ENCODE measurements around the gene POLQ. TPM values are rescaled to one million over a fixed set of nuclear protein-coding genes. Genes with fewer than 3 reads are reported as not detected.
A peak's percentile ranks its signal among the peaks of the same experiment; 100 is the strongest.
"Not testable (repeated sequence)": the region's sequence is repeated elsewhere in the genome, so short reads cannot be mapped to it uniquely, and the experiment has no call there.

POLQ gene
- total RNA-seq, 1 donor from 2014 or later, result 33.2 TPM

- Histone ChIP-seq H3K4me2 (no peak overlapping the region), H4K20me1 (ENCODE audit: low read depth) (no peaks in the 10 kb centered on the region), H3K9ac (no peak overlapping the region), H3K4me3 (no peak overlapping the region), H2AFZ (replicated peaks) (no peak overlapping the region), H3K27ac (no peak overlapping the region), H3K27me3 (no peaks in the 10 kb centered on the region), H3K36me3 (no peaks in the 10 kb centered on the region), H3K9me3 (ENCODE audit: low read depth) (no peaks in the 10 kb centered on the region), H3K4me1 (no peaks in the 10 kb centered on the region), H3K79me2 (ENCODE audit: low read depth) (no peaks in the 10 kb centered on the region), H3F3A (ENCODE audit: low read depth) (no peaks in the 10 kb centered on the region)
- H3K27me3 Mint-ChIP-seq (ENCODE audit: insufficient read depth, low read depth), result no peaks in the 10 kb centered on the region
- H3K9me3 Mint-ChIP-seq, result no peaks in the 10 kb centered on the region
- no peaks in the 10 kb centered on the region for H3K4me1 Mint-ChIP-seq
- no peak for DNase-seq (ENCODE audit: low spot score)
- no peak overlapping the region for H3K4me3 Mint-ChIP-seq
- TF ChIP-seq EZH2phosphoT487 (IDR thresholded peaks at IDR 0.05), result no peak
- no peak for TF ChIP-seq CTCF (IDR thresholded peaks at IDR 0.05)
- no peak for TF ChIP-seq EZH2 (IDR thresholded peaks at IDR 0.05)
- no peak overlapping the region for H3K27ac Mint-ChIP-seq
- peaks cover 4% of the 10 kb centered on the region for H3K36me3 Mint-ChIP-seq
These were observed 130.9 kb downstream of the POLQ start for GRCh38 chr3:121414924-121415323.

GRCh38 chr3:121411523-121411922 lies 134.3 kb downstream of the POLQ start:
- Mint-ChIP-seq H3K36me3 (no peaks in the 10 kb centered on the region), H3K27ac (no peak overlapping the region), H3K27me3 (ENCODE audit: insufficient read depth, low read depth) (no peaks in the 10 kb centered on the region), H3K4me1 (no peaks in the 10 kb centered on the region), H3K4me3 (no peak overlapping the region), H3K9me3 (no peaks in the 10 kb centered on the region)
- no peaks in the 10 kb centered on the region for H3K4me1 ChIP-seq
- H3K79me2 ChIP-seq (ENCODE audit: low read depth), result no peaks in the 10 kb centered on the region
- H3F3A ChIP-seq (ENCODE audit: low read depth), result no peaks in the 10 kb centered on the region
- H3K27ac ChIP-seq, result no peak overlapping the region
- no peaks in the 10 kb centered on the region for H3K27me3 ChIP-seq
- no peaks in the 10 kb centered on the region for H3K9me3 ChIP-seq (ENCODE audit: low read depth)
- H3K4me2 ChIP-seq, result no peak overlapping the region
- H3K4me3 ChIP-seq, result no peak overlapping the region
- DNase-seq (ENCODE audit: low spot score), result no peak
- H3K36me3 ChIP-seq, result no peaks in the 10 kb centered on the region
- H4K20me1 ChIP-seq (ENCODE audit: low read depth), result no peaks in the 10 kb centered on the region
- H2AFZ ChIP-seq (replicated peaks), result no peak overlapping the region
- H3K9ac ChIP-seq, result no peak overlapping the region
- TF ChIP-seq EZH2phosphoT487 (IDR thresholded peaks at IDR 0.05), result no peak
- TF ChIP-seq CTCF (IDR thresholded peaks at IDR 0.05), result no peak
- no peak for TF ChIP-seq EZH2 (IDR thresholded peaks at IDR 0.05)

GRCh38 chr3:121405631-121406030 lies 140.2 kb downstream of the POLQ start:
- Histone ChIP-seq H3K4me3 (no peak overlapping the region), H3K27me3 (no peaks in the 10 kb centered on the region), H3K79me2 (ENCODE audit: low read depth) (no peaks in the 10 kb centered on the region), H3K27ac (no peak overlapping the region), H3K9me3 (ENCODE audit: low read depth) (no peaks in the 10 kb centered on the region), H3K4me2 (no peak overlapping the region), H3K36me3 (no peaks in the 10 kb centered on the region), H3K4me1 (no peaks in the 10 kb centered on the region), H3K9ac (no peak overlapping the region), H3F3A (ENCODE audit: low read depth) (no peaks in the 10 kb centered on the region), H2AFZ (replicated peaks) (no peak overlapping the region), H4K20me1 (ENCODE audit: low read depth) (no peaks in the 10 kb centered on the region)
- H3K4me1 Mint-ChIP-seq, result no peaks in the 10 kb centered on the region
- H3K27me3 Mint-ChIP-seq (ENCODE audit: insufficient read depth, low read depth), result no peaks in the 10 kb centered on the region
- DNase-seq (ENCODE audit: low spot score), result no peak
- TF ChIP-seq EZH2 (IDR thresholded peaks at IDR 0.05), result no peak
- no peak for TF ChIP-seq EZH2phosphoT487 (IDR thresholded peaks at IDR 0.05)
- H3K4me3 Mint-ChIP-seq, result no peak overlapping the region
- no peak overlapping the region for H3K27ac Mint-ChIP-seq
- H3K9me3 Mint-ChIP-seq, result no peaks in the 10 kb centered on the region
- no peaks in the 10 kb centered on the region for H3K36me3 Mint-ChIP-seq

GRCh38 chr3:121399820-121400219 lies 146.0 kb downstream of the POLQ start:
- Histone ChIP-seq H3K4me3 (no peak overlapping the region), H4K20me1 (ENCODE audit: low read depth) (no peaks in the 10 kb centered on the region), H3K9me3 (ENCODE audit: low read depth) (no peaks in the 10 kb centered on the region), H3F3A (ENCODE audit: low read depth) (no peaks in the 10 kb centered on the region), H3K4me1 (no peaks in the 10 kb centered on the region), H2AFZ (replicated peaks) (no peak overlapping the region), H3K9ac (no peak overlapping the region), H3K79me2 (ENCODE audit: low read depth) (no peaks in the 10 kb centered on the region), H3K27me3 (no peaks in the 10 kb centered on the region), H3K36me3 (no peaks in the 10 kb centered on the region), H3K27ac (no peak overlapping the region), H3K4me2 (no peak overlapping the region)
- no peak for DNase-seq (ENCODE audit: low spot score)
- Mint-ChIP-seq H3K4me1 (peaks cover 16% of the 10 kb centered on the region), H3K9me3 (no peaks in the 10 kb centered on the region), H3K36me3 (no peaks in the 10 kb centered on the region), H3K27me3 (ENCODE audit: insufficient read depth, low read depth) (no peaks in the 10 kb centered on the region), H3K27ac (no peak overlapping the region), H3K4me3 (no peak overlapping the region)
- no peak for TF ChIP-seq CTCF (IDR thresholded peaks at IDR 0.05)
- TF ChIP-seq EZH2 (IDR thresholded peaks at IDR 0.05), result no peak
- no peak for TF ChIP-seq EZH2phosphoT487 (IDR thresholded peaks at IDR 0.05)

- H4K20me1 ChIP-seq (ENCODE audit: low read depth); H3K36me3 ChIP-seq; H3K4me3 Mint-ChIP-seq; H3K4me1 ChIP-seq; H3K9me3 Mint-ChIP-seq; H3K9ac ChIP-seq; H3K4me3 ChIP-seq; H3K27ac ChIP-seq; H3K79me2 ChIP-seq (ENCODE audit: low read depth); H3K4me2 ChIP-seq; H3K27me3 Mint-ChIP-seq (ENCODE audit: insufficient read depth, low read depth); H3K36me3 Mint-ChIP-seq; H3K9me3 ChIP-seq (ENCODE audit: low read depth); H3K27me3 ChIP-seq; H2AFZ ChIP-seq (replicated peaks); DNase-seq (ENCODE audit: low spot score); H3F3A ChIP-seq (ENCODE audit: low read depth): not testable (repeated sequence)
- H3K27ac Mint-ChIP-seq, result peak overlapping the region; percentile 16
- peaks cover 16% of the 10 kb centered on the region for H3K4me1 Mint-ChIP-seq
These were observed 147.7 kb downstream of the POLQ start for GRCh38 chr3:121398051-121398450.

- not testable (repeated sequence) for H3F3A ChIP-seq (ENCODE audit: low read depth); H2AFZ ChIP-seq (replicated peaks); H3K79me2 ChIP-seq (ENCODE audit: low read depth); H3K27me3 ChIP-seq; H3K9me3 Mint-ChIP-seq; H3K4me2 ChIP-seq; H3K36me3 ChIP-seq; H3K27ac Mint-ChIP-seq; H3K9me3 ChIP-seq (ENCODE audit: low read depth); DNase-seq (ENCODE audit: low spot score); H3K4me1 ChIP-seq; H3K27ac ChIP-seq; H3K27me3 Mint-ChIP-seq (ENCODE audit: insufficient read depth, low read depth); H3K9ac ChIP-seq; H4K20me1 ChIP-seq (ENCODE audit: low read depth); H3K4me3 Mint-ChIP-seq; H3K36me3 Mint-ChIP-seq; H3K4me3 ChIP-seq
- peaks cover 16% of the 10 kb centered on the region for H3K4me1 Mint-ChIP-seq
These were observed 149.8 kb downstream of the POLQ start for GRCh38 chr3:121395967-121396366.

Data from neural progenitor cell (in vitro differentiated cells).